Gastroesophageal sphincter (tissue), 3 donors: ENCODE measurements around the gene DMRTA2.

Experiments used
- POLR2AphosphoS5 ChIP-seq: sonication (generic); formaldehyde crosslinking; IDR thresholded peaks from one replicate; pipeline ENCODE4 v1.6.1; 2017; ENCODE audit warnings: antibody characterized with exemption
- TF ChIP-seq, protein P1 (sequence below), 4 experiments: fragments of 200-600 bp in 2 of 4; fragments of 450-650 bp in 2 of 4; sonication (generic) in 1 of 4; IDR thresholded peaks; one replicate each; pipeline ENCODE4 v1.5.1; 2017 to 2019; ENCODE audit warnings: antibody characterized with exemption in 4 of 4, mild to moderate bottlenecking in 2 of 4, moderate library complexity in 2 of 4

DNA sequence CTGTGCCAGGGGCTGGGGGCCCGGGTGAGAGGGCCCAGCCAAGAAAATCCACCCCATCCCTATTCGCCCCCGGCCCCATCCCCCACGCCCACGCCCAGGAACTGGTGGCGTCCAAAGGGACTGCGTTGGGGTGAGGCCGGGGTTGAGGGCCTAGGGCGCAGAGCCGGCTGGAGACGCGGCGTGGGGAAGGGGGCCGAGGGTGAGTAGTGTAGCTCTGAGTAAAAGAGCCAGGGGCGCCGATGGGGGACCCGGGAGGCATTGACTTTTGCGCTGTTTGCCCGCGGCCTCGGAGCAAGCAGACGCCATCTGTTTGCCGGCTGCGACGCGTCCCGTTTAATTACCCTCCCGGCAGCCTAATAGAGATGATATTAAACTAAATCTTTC, 3.5 kb upstream of the DMRTA2 start:
- TF ChIP-seq POLR2AphosphoS5: no peak
- TF ChIP-seq, protein P1, sequence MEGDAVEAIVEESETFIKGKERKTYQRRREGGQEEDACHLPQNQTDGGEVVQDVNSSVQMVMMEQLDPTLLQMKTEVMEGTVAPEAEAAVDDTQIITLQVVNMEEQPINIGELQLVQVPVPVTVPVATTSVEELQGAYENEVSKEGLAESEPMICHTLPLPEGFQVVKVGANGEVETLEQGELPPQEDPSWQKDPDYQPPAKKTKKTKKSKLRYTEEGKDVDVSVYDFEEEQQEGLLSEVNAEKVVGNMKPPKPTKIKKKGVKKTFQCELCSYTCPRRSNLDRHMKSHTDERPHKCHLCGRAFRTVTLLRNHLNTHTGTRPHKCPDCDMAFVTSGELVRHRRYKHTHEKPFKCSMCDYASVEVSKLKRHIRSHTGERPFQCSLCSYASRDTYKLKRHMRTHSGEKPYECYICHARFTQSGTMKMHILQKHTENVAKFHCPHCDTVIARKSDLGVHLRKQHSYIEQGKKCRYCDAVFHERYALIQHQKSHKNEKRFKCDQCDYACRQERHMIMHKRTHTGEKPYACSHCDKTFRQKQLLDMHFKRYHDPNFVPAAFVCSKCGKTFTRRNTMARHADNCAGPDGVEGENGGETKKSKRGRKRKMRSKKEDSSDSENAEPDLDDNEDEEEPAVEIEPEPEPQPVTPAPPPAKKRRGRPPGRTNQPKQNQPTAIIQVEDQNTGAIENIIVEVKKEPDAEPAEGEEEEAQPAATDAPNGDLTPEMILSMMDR (IDR thresholded peaks at IDR 0.05): no peak
